Progenitor cell of endocrine pancreas (in vitro differentiated cells): ENCODE data around the gene STKLD1. TPM values are rescaled to one million over a fixed set of nuclear protein-coding genes. Genes with fewer than 3 reads are reported as not detected.
A peak's percentile ranks its signal among the peaks of the same experiment; 100 is the strongest.
"Not testable (repeated sequence)": the region's sequence is repeated elsewhere in the genome, so short reads cannot be mapped to it uniquely, and the experiment has no call there.

Source experiments
- DNase-seq: peaks from one replicate; pipeline ENCODE4 v3.0.0; 2021; ENCODE audit warnings: low spot score; ENCODE audit not compliant: unreplicated experiment
- H3K27ac Mint-ChIP-seq: 2 replicates; pipeline ENCODE4 v1.8.0; 2021; ENCODE audit warnings: mild to moderate bottlenecking, moderate library complexity, mixed read lengths
- H3K27me3 Mint-ChIP-seq: 2 replicates; pipeline ENCODE4 v1.8.0; 2021; ENCODE audit warnings: mixed read lengths
- H3K36me3 Mint-ChIP-seq: 2 replicates; pipeline ENCODE4 v1.8.0; 2022; ENCODE audit warnings: mixed read lengths; ENCODE audit not compliant: insufficient read depth
- H3K4me1 Mint-ChIP-seq: 2 replicates; pipeline ENCODE4 v1.8.0; 2021; ENCODE audit warnings: low read depth, mixed read lengths
- H3K4me3 Mint-ChIP-seq: 2 replicates; pipeline ENCODE4 v1.8.0; 2021; ENCODE audit warnings: low read depth, mild to moderate bottlenecking, moderate library complexity, mixed read lengths
- H3K9me3 Mint-ChIP-seq: 2 replicates; pipeline ENCODE4 v1.8.0; 2021; ENCODE audit warnings: low read depth, mixed read lengths
- CTCF ChIP-seq: fragments of 200-600 bp; sonication (generic); IDR thresholded peaks from one replicate; pipeline ENCODE4 v1.5.0; 2021; ENCODE audit warnings: antibody characterized with exemption, mild to moderate bottlenecking; ENCODE audit not compliant: unreplicated experiment
- total RNA-seq: library from RNA; stranded (reverse); gene quantifications from 2 replicates; pipeline ENCODE4 v1.2.1, GENCODE V29; 2021

The STKLD1 gene
- total RNA-seq, 1 donor from 2014 or later: 4.0 TPM

DNA sequence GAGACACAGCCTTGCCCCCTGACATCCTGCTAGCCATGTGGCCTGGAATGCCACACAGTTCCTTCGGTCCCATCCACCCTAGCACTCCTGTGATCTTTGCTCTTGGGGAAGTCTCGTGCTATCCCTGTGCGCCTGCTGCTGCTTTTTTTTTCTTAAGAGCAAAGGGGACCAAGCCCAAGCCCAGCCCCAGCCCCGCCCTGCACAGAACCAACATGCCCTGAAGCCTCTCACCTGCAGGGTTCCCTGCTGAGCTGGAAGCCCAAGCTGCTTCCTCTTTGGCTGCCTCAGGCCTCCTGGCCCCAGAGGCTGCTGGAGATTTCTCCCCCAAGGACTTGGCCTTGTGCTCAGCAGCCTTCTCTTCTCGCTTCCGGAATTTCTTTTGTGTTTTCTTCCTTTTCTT lies 42.0 kb upstream of the STKLD1 start:
- H3K36me3 Mint-ChIP-seq: peaks cover 19% of the 10 kb centered on the region

GRCh38 chr9:133334888-133335287 lies 41.3 kb upstream of the STKLD1 start:
- Mint-ChIP-seq H3K36me3 (peaks cover 20% of the 10 kb centered on the region), H3K4me3 (peak overlapping the region; percentile 97)
- H3K27me3 Mint-ChIP-seq, DNase-seq, H3K9me3 Mint-ChIP-seq, H3K27ac Mint-ChIP-seq, H3K4me1 Mint-ChIP-seq: not testable (repeated sequence)

More for the DNA sequence above, 42.0 kb upstream of the STKLD1 start:
- Mint-ChIP-seq H3K4me1 (peaks cover 8% of the 10 kb centered on the region), H3K9me3 (no peaks in the 10 kb centered on the region), H3K4me3 (peak overlapping the region; percentile 97), H3K27me3 (no peaks in the 10 kb centered on the region), H3K27ac (no peak overlapping the region)
- DNase-seq: no peak
- TF ChIP-seq CTCF: no peak

DNA sequence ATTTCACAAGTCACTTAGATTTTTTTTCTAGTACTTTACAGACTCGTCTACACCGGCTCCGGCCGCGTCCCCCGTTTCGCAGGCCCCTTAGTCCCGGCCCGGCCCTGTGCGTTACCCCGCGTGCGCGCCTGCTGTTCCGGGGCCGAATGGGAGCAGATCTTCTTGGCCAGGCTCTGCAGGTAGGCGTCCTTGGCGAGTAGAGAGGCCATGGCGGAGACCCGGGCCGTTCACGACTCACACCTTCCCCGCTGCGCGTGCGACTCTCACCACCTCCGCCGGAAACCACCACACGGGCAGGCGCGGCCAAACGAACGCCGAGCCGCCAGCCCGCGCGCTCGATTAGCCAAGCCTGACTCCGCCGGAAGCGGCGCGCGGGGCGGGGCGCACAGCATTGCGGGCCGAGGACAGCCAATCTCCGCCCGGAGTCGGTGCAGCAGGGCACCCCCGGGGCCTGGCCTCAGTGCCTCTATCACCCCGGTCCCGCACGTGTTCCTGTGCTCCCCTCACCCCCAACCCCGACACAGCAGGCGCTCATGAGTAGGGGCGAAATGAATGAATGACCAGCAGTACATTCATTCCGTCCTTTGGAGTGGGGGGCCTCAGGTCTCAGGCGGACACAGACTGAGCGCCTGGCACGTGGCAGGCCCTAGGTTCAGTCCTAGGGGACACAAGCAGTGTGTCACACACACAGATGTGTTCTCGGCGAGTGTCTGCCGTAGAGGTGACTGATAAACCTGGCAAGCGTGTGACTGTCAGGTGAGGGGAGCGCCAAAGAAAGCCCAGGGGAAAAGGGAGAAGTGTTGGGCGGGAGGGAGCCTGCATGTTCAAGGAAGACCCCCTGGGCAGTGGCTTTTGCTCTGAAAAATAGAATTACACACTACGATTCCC lies 40.0 kb upstream of the STKLD1 start, which contains the start of gene SURF6:
Gene SURF6 (minus strand): TSS at position 265 of the 888 bp plus-strand sequence. CDS start 56 bp downstream, at position 209.
- Mint-ChIP-seq H3K9me3 (no peaks in the 10 kb centered on the region), H3K36me3 (peaks cover 16% of the 10 kb centered on the region), H3K4me3 (peak within 1 kb of the TSS; percentile 97)

DNA sequence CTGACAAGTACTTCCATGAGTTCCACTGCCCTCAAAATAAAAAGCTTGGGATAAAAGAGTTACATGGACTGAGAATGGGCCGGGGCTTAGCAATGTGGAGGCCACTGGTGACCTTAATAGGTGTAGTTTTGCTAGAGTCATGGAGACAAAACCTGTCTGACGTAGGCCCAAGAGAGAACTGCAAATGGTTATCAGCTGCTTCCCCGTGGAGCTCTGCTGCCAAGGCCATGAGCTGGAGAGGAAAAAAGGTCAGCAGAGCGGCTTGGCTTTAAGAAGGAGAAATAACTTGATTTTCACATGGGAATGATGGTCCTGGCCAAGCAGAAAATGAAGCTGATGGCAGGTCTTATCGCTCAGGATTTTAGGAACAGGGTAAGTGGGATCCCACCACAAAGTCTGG lies 36.5 kb upstream of the STKLD1 start:
- Mint-ChIP-seq H3K36me3 (peaks cover 13% of the 10 kb centered on the region), H3K4me3 (no peak overlapping the region), H3K4me1 (peaks cover 8% of the 10 kb centered on the region), H3K27me3 (no peaks in the 10 kb centered on the region), H3K27ac (no peak overlapping the region), H3K9me3 (no peaks in the 10 kb centered on the region)
- no peak for DNase-seq
- no peak for TF ChIP-seq CTCF

More for the DNA sequence above, 40.0 kb upstream of the STKLD1 start, which contains the start of gene SURF6:
- peak within 1 kb of the TSS; percentile 95 for H3K27ac Mint-ChIP-seq
- DNase-seq: peak; percentile 82
- TF ChIP-seq CTCF: no peak
- peaks cover 8% of the 10 kb centered on the region for H3K4me1 Mint-ChIP-seq
- H3K27me3 Mint-ChIP-seq: no peaks in the 10 kb centered on the region

DNA sequence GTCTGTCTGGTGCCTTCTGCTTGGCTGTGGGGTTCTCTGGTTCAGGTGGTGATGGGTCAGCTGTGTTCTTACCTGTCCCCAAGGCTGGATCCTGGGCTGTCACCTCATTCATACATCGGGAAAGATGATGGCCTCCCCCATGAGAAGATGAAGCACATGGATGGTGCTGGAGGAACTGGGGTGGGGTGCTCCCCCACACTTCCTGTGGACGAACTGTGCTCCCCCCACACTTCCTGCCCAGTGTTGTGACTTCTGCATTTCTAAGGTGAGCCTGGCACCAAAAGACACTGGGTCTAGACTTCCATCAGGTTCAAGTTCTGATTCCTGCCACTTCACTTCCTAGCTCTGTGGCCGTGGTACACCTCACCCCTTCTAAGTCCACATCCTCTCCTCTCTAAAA lies 35.9 kb upstream of the STKLD1 start:
- Mint-ChIP-seq H3K27me3 (no peaks in the 10 kb centered on the region), H3K36me3 (peaks cover 13% of the 10 kb centered on the region), H3K27ac (no peak overlapping the region), H3K4me3 (no peak overlapping the region), H3K9me3 (no peaks in the 10 kb centered on the region), H3K4me1 (peaks cover 4% of the 10 kb centered on the region)
- TF ChIP-seq CTCF: no peak
- no peak for DNase-seq

- Mint-ChIP-seq H3K4me3 (no peak overlapping the region), H3K4me1 (peaks cover 1% of the 10 kb centered on the region), H3K36me3 (peaks cover 13% of the 10 kb centered on the region), H3K9me3 (no peaks in the 10 kb centered on the region), H3K27me3 (no peaks in the 10 kb centered on the region), H3K27ac (no peak overlapping the region)
- no peak for TF ChIP-seq CTCF
- no peak for DNase-seq
These were observed 35.2 kb upstream of the STKLD1 start for GRCh38 chr9:133340916-133341315.
